ENCODE results near the gene TMUB1.
A peak's percentile ranks its signal among the peaks of the same experiment; 100 is the strongest.

Gene TMUB1

DNA sequence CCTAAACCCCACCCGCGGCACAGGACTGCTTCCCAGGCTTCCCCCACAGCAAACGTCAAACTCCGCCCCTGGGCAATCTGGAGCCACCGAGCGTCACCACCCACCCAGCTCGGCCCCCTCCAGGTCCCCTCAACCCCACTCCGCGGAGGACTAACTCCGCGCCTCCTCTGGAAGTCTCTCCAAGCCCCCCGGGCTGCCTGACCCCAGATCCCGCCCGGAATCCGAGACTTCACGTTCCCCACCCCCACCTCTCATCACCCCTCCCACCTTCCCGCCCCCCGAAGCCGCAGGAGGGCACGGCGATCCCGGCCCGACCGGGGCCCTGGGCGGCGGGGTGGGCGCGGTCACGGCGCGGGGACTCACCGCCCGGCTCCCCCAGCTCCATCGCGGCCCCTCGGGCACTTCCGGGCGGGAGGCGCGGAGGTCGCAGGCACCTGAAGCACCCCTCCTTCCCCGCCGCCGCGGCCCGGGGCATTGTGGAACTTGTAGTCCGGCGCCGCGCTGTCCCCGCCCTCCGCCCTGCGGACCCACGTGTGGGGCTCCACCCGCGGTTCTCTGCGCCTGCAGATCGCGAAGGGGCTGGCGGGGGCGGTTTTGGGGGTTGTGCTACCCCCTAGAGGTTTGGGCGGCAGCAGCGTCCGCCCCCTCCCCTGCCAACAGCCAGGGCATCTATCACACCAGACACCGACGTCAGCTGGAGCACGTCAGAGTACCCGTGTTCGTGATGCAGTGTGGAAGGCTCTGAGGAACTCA is at the start of gene TMUB1:
TSS of gene TMUB1 (minus strand) at position 423 of the 753 bp plus-strand sequence. CDS start 930 bp downstream, outside the sequence.
- DNase-seq (ENCODE audit: low read depth in 3 of 3, low spot score in 1 of 3): peak; percentile 49 to 69 (median 63)

DNA sequence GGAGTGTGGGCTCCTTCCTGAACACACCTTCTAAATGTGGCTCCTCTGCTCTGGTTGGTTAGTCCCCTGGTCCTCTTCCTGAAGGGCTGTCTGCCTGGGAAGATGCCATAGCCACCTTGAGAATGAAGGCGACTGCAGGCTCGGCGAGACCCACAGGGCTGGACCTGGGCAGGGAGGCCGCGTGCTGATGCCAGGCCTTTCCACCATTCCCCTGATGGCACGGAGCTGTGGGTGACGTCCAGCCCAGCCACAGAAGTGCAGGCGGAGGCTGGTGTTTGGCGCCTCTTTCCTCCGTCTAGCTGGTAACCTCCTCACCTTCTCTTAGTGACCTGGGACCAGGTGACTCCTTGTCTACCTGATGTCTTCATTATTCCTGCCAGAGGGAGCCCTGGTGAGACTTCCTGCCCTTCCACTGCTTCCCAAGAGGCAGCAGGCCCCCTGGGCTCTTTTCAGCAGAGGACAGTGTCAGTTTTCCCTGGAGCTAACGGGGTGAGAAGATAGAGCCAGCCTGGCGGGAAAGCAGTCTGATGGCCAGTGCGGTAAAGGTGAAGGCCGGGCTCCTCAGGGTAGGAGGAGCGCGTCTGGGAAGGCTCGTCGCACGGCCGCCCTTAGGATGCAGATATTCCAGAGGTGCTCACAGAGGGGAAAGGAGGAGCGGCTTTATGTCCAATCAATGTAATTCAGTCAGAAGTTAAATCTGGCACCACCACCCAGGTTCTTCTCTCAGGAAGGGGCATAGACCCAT is 49.3 kb upstream of the TMUB1 start:
- DNase-seq (ENCODE audit: low read depth in 3 of 3, low spot score in 1 of 3): no peak

GRCh38 chr7:151131592-151132293 is 48.5 kb upstream of the TMUB1 start:
- no peak for DNase-seq (ENCODE audit: low read depth in 3 of 3, low spot score in 1 of 3)

DNA sequence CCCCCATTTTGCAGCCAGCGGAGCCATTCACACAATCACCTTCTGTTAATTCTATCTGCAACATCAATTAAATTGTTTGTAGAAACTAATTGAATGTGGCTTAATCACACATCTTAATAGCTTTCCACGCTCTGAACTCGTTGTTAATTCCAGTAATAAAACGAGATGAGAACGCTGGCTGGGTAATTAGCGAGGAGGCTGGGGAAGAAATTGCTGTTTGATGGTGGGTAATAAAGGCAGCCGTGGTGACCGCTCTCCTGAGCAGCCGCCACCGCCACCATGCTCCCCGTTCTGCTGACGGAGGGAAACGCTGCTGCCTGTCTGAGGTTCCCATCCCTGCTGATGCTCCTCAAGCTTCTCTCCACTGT is 47.9 kb upstream of the TMUB1 start:
- DNase-seq (ENCODE audit: low read depth in 3 of 3, low spot score in 1 of 3): no peak

GRCh38 chr7:151130741-151131157 is 47.5 kb upstream of the TMUB1 start:
- no peak for DNase-seq (ENCODE audit: low read depth in 3 of 3, low spot score in 1 of 3)

GRCh38 chr7:151129960-151130591 is 46.8 kb upstream of the TMUB1 start:
- no peak for DNase-seq (ENCODE audit: low read depth in 3 of 3, low spot score in 1 of 3)

DNA sequence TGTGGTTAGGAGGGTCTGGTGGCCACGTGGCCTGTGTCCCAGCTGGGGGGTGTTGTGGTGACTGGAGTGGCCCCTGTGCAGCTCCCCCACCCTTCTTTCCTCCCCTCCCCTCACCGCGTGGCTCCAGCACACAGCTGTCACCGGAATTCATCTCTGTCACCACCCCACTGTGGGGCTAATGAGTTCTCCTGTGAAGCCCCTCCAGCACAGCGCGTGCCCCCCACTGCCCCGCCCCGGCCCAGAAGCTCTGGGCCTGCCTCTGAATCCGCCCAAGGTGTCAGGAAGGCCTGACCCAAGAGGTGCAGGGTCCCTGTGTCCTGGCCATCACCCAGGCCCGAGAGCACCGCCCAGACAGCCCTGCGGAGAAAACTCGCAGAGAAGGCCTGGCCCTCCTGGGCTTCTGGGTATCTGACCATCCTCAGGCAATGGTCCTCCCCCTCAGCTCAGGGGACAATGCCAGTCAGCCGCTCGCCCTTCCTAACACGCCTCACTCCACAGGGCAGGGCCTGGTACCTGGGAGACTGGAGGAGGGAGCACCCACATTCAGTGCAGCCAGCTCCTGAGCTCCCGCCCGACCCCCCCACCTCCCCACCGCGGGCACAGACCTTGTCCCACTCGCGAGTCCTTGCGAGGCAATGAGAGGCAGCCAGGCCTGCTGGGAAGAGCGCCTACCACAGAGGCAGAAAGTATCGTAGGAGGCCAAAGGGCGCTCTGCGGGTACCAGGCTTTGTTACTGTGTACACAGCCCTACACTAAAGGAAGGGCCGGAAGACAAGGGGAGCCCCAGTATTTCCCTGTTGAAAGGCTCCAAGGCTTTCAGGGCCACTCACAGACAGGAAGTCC is 46.0 kb upstream of the TMUB1 start:
- DNase-seq (ENCODE audit: low read depth in 3 of 3, low spot score in 1 of 3): no peak

DNA sequence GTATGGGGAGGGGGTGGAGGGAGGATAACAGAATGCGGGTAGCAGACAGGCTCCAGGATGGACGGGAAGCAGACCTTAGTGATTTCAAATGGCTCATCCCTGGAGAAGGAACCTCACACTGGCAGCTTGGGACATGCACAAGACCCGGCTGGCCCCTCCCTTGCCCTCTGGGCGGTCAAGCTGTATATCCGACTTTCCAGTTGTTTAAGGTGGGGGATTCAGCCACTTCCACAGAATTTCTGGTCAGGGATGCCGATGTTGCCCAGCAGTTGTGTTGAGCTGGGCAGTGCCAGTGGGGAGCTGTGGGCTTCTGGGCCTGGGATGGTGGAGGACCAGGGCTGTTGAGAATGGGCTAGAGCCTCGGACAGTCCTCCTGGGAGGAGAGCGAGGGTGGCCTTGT is 45.4 kb upstream of the TMUB1 start:
- no peak for DNase-seq (ENCODE audit: low read depth in 3 of 3, low spot score in 1 of 3)

GRCh38 chr7:151128144-151128543 is 44.9 kb upstream of the TMUB1 start:
- no peak for DNase-seq (ENCODE audit: low read depth in 3 of 3, low spot score in 1 of 3)

- no peak for DNase-seq (ENCODE audit: low read depth in 3 of 3, low spot score in 1 of 3)
Measured at GRCh38 chr7:151126491-151127137, 43.3 kb upstream of the TMUB1 start.

GRCh38 chr7:151125846-151126481 is 42.7 kb upstream of the TMUB1 start:
- no peak for DNase-seq (ENCODE audit: low read depth in 3 of 3, low spot score in 1 of 3)

DNA sequence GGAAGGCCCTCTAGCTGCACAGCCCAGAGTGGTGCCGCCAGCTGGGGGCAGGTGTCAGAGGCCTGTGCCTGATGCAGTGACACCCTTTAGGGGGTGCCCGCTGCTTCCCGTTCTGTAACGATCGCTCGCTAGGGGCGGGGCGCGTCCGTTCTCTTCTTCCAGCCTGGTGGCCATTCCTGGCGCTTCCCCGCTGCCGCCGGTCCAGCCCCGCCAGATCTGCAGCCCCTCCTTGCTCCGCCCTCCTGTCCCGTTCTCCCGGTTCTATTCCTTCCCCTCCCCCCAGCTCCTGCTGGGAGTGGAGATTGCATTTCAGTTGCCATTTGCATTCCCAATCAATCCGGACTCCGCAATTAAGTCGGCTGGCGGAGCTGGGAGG is 42.2 kb upstream of the TMUB1 start:
- no peak for DNase-seq (ENCODE audit: low read depth in 3 of 3, low spot score in 1 of 3)

DNA sequence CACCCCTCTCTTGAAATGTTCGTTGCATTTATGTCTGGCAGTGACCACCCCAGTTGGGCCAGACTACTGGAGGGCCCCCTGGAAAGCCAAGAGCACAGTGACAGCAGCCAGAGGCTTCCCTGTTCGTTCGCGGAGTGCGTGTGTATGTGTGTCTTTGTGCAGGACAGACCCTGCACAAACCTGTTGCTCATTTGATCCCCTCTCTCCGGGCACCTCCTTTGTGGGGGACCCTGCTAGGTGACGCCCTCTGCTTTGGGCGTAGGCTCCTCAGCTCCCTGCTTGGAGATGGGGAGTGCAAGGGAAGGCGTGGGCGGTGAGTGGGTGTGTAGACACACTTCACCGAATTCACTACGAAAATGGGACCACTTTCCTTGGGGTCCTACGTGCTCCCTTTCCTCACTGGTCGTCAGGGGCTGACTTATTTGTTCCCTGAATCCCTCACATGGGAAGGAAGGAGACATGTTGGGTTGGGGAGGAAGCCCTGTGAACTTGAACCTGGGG is 41.7 kb upstream of the TMUB1 start:
- no peak for DNase-seq (ENCODE audit: low read depth in 3 of 3, low spot score in 1 of 3)

- no peak for DNase-seq (ENCODE audit: low read depth in 3 of 3, low spot score in 1 of 3)
Measured at GRCh38 chr7:151124481-151124880, 41.2 kb upstream of the TMUB1 start.

GRCh38 chr7:151123822-151124464 is 40.6 kb upstream of the TMUB1 start:
- peak; percentile 46 to 74 (median 69) for DNase-seq (ENCODE audit: low read depth in 3 of 3, low spot score in 1 of 3)

- no peak for DNase-seq (ENCODE audit: low read depth in 3 of 3, low spot score in 1 of 3)
Measured at GRCh38 chr7:151123158-151123821, 40.0 kb upstream of the TMUB1 start.

DNA sequence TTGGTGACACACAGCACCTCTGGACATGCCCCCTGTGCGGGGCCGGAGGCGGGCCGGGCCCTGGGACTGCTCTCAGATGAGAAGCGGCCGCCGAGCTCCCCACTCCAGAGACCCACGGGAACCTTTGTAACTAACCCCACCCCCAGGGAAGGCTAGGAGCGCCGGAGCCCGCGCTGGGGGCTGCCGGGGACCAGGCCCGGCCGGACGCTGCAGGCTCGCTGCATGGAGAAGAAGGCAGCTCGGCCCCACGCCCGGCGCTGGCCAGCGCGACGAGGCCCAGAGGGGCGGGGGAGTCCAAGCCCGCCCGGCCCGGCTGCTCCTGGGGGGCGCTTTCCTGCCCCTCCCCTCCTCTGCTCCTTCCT is 39.5 kb upstream of the TMUB1 start:
- no peak for DNase-seq (ENCODE audit: low read depth in 3 of 3, low spot score in 1 of 3)

GRCh38 chr7:151122276-151122675 is 39.0 kb upstream of the TMUB1 start:
- no peak for DNase-seq (ENCODE audit: low read depth in 3 of 3, low spot score in 1 of 3)
